Ishikawa (cell line): ENCODE measurements around the gene COL21A1.

Experiments used
- EGR1 ChIP-seq: IDR thresholded peaks from 2 replicates; pipeline ENCODE4 v1.6.1; 2012
- EP300 ChIP-seq: IDR thresholded peaks from 2 replicates; pipeline ENCODE4 v1.6.1; 2012; ENCODE audit warnings: borderline replicate concordance
- NFIC ChIP-seq: IDR thresholded peaks from 2 replicates; pipeline ENCODE4 v1.6.1; 2012
- TCF12 ChIP-seq: IDR thresholded peaks from 2 replicates; pipeline ENCODE4 v1.6.1; 2012; ENCODE audit warnings: low read depth
- TF ChIP-seq, protein P1 (sequence below): IDR thresholded peaks from 2 replicates; pipeline ENCODE4 v1.6.1; 2012; ENCODE audit warnings: low read depth, mild to moderate bottlenecking
- TF ChIP-seq, protein P2 (sequence below): IDR thresholded peaks from 2 replicates; pipeline ENCODE4 v1.6.1; 2012

DNA sequence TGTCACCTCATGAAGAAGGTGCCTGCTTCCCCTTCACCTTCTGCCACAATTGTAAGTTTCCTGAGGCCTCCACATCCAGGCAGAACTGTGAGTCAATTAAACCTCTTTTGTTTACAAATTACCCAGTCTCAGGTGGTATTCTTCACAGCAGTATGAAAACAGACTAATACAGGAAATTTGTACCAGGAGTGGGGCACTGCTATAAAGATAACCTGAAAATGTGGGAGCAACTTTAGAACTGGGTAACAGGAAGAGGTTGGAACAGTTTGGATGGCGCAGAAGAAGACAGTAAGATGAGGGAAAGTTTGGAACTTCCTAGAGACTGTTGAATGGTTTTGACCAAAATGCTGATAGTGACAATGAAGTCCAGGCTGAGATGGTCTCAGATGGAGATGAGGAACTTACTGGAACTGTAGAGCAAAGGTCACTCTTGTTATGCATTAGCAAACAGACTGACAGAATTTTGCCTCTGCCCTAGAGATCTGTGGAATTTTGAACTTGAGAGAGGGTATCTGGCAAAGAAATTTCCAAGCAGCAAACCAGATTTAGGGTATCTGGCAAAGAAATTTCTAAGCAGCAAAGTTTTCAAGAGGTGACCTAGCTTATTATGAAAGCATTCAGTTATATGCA, 23.5 kb upstream of the COL21A1 start:
- TF ChIP-seq EP300 (no peak), NFIC (no peak), TCF12 (no peak), EGR1 (no peak)
- TF ChIP-seq, protein P1, sequence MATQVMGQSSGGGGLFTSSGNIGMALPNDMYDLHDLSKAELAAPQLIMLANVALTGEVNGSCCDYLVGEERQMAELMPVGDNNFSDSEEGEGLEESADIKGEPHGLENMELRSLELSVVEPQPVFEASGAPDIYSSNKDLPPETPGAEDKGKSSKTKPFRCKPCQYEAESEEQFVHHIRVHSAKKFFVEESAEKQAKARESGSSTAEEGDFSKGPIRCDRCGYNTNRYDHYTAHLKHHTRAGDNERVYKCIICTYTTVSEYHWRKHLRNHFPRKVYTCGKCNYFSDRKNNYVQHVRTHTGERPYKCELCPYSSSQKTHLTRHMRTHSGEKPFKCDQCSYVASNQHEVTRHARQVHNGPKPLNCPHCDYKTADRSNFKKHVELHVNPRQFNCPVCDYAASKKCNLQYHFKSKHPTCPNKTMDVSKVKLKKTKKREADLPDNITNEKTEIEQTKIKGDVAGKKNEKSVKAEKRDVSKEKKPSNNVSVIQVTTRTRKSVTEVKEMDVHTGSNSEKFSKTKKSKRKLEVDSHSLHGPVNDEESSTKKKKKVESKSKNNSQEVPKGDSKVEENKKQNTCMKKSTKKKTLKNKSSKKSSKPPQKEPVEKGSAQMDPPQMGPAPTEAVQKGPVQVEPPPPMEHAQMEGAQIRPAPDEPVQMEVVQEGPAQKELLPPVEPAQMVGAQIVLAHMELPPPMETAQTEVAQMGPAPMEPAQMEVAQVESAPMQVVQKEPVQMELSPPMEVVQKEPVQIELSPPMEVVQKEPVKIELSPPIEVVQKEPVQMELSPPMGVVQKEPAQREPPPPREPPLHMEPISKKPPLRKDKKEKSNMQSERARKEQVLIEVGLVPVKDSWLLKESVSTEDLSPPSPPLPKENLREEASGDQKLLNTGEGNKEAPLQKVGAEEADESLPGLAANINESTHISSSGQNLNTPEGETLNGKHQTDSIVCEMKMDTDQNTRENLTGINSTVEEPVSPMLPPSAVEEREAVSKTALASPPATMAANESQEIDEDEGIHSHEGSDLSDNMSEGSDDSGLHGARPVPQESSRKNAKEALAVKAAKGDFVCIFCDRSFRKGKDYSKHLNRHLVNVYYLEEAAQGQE: no peak
- TF ChIP-seq, protein P2, sequence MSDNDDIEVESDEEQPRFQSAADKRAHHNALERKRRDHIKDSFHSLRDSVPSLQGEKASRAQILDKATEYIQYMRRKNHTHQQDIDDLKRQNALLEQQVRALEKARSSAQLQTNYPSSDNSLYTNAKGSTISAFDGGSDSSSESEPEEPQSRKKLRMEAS: no peak
